ENCODE results near the gene UGT1A9. TPM values are rescaled to one million over a fixed set of nuclear protein-coding genes. Genes with fewer than 3 reads are reported as not detected.

The UGT1A9 gene
- total and polyA plus RNA-seq, 10 of the 15 experiments (the other 5 are each of a cell fraction or from before 2014, with no cell fraction given) = 0.07 TPM; not detected in 9

- RAD21 ChIA-PET (ENCODE audit: unreplicated experiment) = no interaction called here
- ATAC-seq (no peak), FAIRE-seq (no peak), DNase-seq (ENCODE audit: low read depth, low spot score) (no peak)
- no peaks in the 10 kb centered on the region for H3K79me2 ChIP-seq (ENCODE audit: control insufficient read depth, insufficient read depth, low read length)
- no peaks in the 10 kb centered on the region for H3K4me1 ChIP-seq (ENCODE audit: control insufficient read depth, insufficient read depth, low read length)
- H3K4me2 ChIP-seq (ENCODE audit: control insufficient read depth, insufficient read depth) = no peak overlapping the region
- SMC1A ChIA-PET (ENCODE audit: uncharacterized antibody, unreplicated experiment) = no interaction called here
- no peak overlapping the region for H3K4me3 ChIP-seq
- H3K9me3 ChIP-seq (replicated peaks; ENCODE audit: control insufficient read depth, insufficient read depth, low read length) = no peaks in the 10 kb centered on the region
- CTCF ChIA-PET = no interaction called here
- no peaks in the 10 kb centered on the region for H3K36me3 ChIP-seq (ENCODE audit: control insufficient read depth in 2 of 2, insufficient read depth in 2 of 2, low read length in 1 of 2)
- no peak overlapping the region for H3K27ac ChIP-seq (ENCODE audit: control insufficient read depth, insufficient read depth)
- no peak overlapping the region for H3K9ac ChIP-seq (ENCODE audit: control insufficient read depth, insufficient read depth, low read length)
- POLR2A ChIA-PET = no interaction called here
- BruUV-seq (replicated peaks) = no TSS peak
- H3K27me3 ChIP-seq (replicated peaks in 1 of 2; ENCODE audit: control insufficient read depth in 2 of 2, insufficient read depth in 2 of 2, low read length in 1 of 2) = no peaks in the 10 kb centered on the region; a peak in 1 of 4 replicates
- H4K20me1 ChIP-seq (ENCODE audit: control insufficient read depth, insufficient read depth) = no peaks in the 10 kb centered on the region
- intact Hi-C loops (cut with micrococcal nuclease; ENCODE audit: unreplicated experiment) = no loop called here
- TF ChIP-seq E2F8 (IDR thresholded peaks at IDR 0.05; ENCODE audit: low read depth, partially characterized antibody) (no peak), JUND (IDR thresholded peaks at IDR 0.05; ENCODE audit: low read depth, low read length) (no peak), NBN (IDR thresholded peaks at IDR 0.05) (no peak), NR2F1 (conservative IDR thresholded peaks at IDR 0.05) (no peak), ATF3 (IDR thresholded peaks at IDR 0.05; ENCODE audit: borderline replicate concordance, extremely low read depth, low read depth, low read length) (no peak)
- H2AFZ ChIP-seq (ENCODE audit: control insufficient read depth, low read depth, low read length) = no peak overlapping the region
- 3% methylated on average over 2 of the region's 2 CpGs for WGBS (ENCODE audit: insufficient coverage, insufficient replicate concordance, low lambda C conversion rate, missing lambda C conversion rate)
- in situ Hi-C loops (cut with MboI) = no loop called here
These were observed 131.7 kb downstream of the UGT1A9 start for GRCh38 chr2:233803292-233803911.
